ENCODE measurements around the gene CHN2. TPM values are rescaled to one million over a fixed set of nuclear protein-coding genes. Genes with fewer than 3 reads are reported as not detected.

Gene CHN2
- total and polyA plus RNA-seq, 8 donors, result 2.8 to 8.9 (median 4.3) TPM

- Histone ChIP-seq H3K27me3 (peaks cover 6 to 7% of the 10 kb centered on the region in 2 donors), H3K27ac (no peak overlapping the region), H3K4me1 (peaks cover 5 to 6% of the 10 kb centered on the region in 2 donors), H3K9me3 (no peaks in the 10 kb centered on the region), H3K36me3 (no peaks in the 10 kb centered on the region), H3K4me3 (no peak overlapping the region)
- TF ChIP-seq, protein P1, sequence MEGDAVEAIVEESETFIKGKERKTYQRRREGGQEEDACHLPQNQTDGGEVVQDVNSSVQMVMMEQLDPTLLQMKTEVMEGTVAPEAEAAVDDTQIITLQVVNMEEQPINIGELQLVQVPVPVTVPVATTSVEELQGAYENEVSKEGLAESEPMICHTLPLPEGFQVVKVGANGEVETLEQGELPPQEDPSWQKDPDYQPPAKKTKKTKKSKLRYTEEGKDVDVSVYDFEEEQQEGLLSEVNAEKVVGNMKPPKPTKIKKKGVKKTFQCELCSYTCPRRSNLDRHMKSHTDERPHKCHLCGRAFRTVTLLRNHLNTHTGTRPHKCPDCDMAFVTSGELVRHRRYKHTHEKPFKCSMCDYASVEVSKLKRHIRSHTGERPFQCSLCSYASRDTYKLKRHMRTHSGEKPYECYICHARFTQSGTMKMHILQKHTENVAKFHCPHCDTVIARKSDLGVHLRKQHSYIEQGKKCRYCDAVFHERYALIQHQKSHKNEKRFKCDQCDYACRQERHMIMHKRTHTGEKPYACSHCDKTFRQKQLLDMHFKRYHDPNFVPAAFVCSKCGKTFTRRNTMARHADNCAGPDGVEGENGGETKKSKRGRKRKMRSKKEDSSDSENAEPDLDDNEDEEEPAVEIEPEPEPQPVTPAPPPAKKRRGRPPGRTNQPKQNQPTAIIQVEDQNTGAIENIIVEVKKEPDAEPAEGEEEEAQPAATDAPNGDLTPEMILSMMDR (IDR thresholded peaks at IDR 0.05), result no peak
- intact Hi-C loops (cut with DNase I), result no loop called here
- DNase-seq (no peak), ATAC-seq (peak; percentile 31)
These were observed 291.0 kb downstream of the CHN2 start for GRCh38 chr7:29485339-29486190.

GRCh38 chr7:29486191-29486700, 291.7 kb downstream of the CHN2 start:
- Histone ChIP-seq H3K9me3 (no peaks in the 10 kb centered on the region), H3K27ac (no peak overlapping the region), H3K27me3 (peaks cover 6 to 7% of the 10 kb centered on the region in 2 donors), H3K36me3 (no peaks in the 10 kb centered on the region), H3K4me1 (peaks cover 0 to 1% of the 10 kb centered on the region in 2 donors), H3K4me3 (no peak overlapping the region)
- ATAC-seq (no peak), DNase-seq (no peak)
- TF ChIP-seq, protein P1 (IDR thresholded peaks at IDR 0.05), result no peak
- intact Hi-C loops (cut with DNase I), result no loop called here

GRCh38 chr7:29487424-29487823, 292.8 kb downstream of the CHN2 start:
- Histone ChIP-seq H3K27ac (no peak overlapping the region), H3K4me1 (no peaks in the 10 kb centered on the region), H3K27me3 (peaks cover 6 to 7% of the 10 kb centered on the region in 2 donors), H3K4me3 (no peak overlapping the region), H3K9me3 (no peaks in the 10 kb centered on the region), H3K36me3 (no peaks in the 10 kb centered on the region)
- ATAC-seq (no peak), DNase-seq (no peak)
- intact Hi-C loops (cut with DNase I), result no loop called here
- TF ChIP-seq, protein P1 (IDR thresholded peaks at IDR 0.05), result no peak

DNA sequence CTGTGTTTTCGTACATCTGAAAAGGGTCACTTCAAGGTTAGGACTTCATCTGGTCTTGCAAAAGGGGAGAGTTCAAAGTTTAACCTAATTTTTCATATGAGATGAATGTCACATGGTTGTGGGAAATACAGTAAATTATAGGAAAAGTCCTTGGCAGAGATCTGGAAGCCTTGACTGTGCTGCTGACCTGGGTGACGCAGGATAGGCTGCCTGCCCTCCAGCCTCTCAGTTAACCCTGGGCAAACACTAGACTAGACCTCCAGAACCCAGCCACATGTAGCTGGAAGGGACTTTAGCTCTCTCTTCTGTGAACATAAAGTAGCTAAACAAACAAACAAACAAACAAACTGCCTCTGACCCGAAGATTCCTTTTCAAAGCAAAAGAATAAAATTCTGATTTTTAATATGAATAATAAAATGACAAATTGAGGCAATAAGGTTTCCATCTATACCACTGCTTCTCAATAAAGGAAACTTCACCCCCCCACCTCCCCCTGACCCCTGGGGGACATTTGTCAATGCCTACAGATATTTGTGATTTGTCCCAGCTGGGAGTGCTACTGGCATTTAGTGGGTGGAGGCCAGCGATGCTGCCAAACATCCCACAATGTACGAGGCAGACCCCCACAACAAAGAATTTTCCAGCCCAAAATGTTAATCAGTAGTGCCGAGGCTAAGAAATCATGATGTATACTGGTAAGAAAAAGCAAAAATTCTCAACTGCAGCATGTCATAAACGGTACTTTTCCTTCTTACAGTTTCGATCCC, 293.8 kb downstream of the CHN2 start:
- ATAC-seq, result peak; percentile 40
- DNase-seq, result no peak
- intact Hi-C loops (cut with DNase I), result no loop called here
- no peak overlapping the region for H3K4me3 ChIP-seq
- no peaks in the 10 kb centered on the region for H3K9me3 ChIP-seq
- no peaks in the 10 kb centered on the region for H3K36me3 ChIP-seq
- TF ChIP-seq, protein P1 (IDR thresholded peaks at IDR 0.05), result no peak
- H3K27ac ChIP-seq, result peak overlapping the region; percentile 15 to 51
- H3K4me1 ChIP-seq, result no peaks in the 10 kb centered on the region
- H3K27me3 ChIP-seq, result peaks cover 6 to 7% of the 10 kb centered on the region in 2 donors

DNA sequence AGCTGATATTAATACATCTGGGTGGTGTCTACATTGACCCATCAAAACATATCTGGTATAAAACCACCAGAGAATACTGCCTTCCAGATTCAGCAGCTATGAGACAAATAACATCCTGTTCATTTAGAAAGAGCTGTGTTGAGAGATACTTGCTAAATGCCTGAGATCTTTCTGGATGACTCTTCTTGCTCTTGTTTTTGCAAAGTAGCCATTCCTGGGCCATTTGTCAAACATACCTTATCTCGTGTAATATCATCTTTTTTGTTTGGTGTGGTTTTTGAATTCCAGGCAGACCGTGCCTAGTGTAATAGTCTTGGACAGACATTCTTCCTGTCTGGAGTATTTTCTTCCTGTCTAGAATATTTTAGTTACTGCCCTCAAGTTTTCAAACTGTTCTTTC, 294.4 kb downstream of the CHN2 start:
- no peaks in the 10 kb centered on the region for H3K4me1 ChIP-seq
- peak overlapping the region; percentile 15 to 51 for H3K27ac ChIP-seq
- no peak for DNase-seq
- peak; percentile 35 for ATAC-seq
- intact Hi-C loops (cut with DNase I), result no loop called here
- peaks cover 6 to 7% of the 10 kb centered on the region in 2 donors for H3K27me3 ChIP-seq
- no peaks in the 10 kb centered on the region for H3K36me3 ChIP-seq
- TF ChIP-seq, protein P1 (IDR thresholded peaks at IDR 0.05), result no peak
- H3K4me3 ChIP-seq, result no peak overlapping the region
- no peaks in the 10 kb centered on the region for H3K9me3 ChIP-seq
